ENCODE measurements around the gene SOX6.

Gene SOX6

DNA sequence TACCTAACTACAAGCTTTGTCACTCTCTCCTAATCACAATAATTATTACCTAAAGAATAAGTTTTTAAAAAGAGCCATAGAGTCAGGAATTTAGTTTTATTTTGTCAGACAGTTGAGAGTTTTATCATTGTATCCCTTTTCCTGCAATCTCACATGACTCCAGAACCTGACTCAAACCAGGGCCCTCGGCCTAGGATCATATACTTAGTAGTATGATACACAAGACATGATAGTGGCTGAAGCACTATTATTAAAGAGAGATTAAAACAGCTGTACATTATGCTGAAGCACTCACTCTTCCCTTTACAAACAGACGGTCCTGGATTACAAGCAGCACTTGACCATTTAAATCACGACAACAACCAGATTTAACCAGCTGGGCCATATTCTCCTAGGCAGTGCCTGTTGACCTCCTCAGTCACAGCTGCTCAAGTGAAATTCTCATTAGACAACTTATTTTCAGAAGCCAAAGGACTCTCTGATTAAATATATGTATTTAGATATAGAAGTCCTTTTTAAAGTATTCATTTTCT lies 44.0 kb downstream of the SOX6 start:
- no peak for DNase-seq

DNA sequence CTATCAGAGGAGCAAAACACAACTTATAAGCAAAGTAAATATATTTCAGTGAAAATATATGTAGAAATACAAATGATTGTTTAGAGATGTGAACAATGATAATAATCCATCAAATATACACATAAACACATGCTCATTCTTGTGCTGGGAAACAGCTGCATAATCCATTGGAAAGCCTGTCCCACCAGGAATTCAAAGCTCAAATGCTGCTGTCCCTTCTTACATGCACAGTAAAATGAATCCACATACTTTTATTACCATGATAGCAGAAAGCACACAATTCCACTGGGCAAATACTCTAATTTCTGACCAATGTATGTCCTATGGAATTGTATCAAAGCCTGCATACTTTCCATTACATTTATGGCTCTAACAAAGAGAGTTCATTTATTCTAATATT lies 44.5 kb downstream of the SOX6 start:
- no peak for DNase-seq

DNA sequence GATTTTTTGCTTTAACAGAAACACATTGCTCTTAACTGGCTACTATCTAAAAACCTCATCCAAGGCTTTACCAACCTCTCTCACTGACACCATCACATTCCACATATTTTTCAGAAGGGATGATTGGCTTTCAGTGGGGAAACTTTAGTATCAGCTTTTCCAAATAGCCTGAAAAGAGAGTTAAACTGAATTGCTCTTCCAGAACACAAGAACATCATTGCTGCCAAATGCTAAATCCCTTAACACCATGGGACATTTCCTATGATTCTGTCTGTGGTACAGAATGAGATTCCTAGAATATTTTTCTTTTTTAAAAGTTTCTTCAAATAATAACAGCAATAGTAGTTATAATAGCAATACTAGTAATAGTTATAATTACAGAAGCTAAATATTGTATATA lies 45.4 kb downstream of the SOX6 start:
- DNase-seq: no peak

DNA sequence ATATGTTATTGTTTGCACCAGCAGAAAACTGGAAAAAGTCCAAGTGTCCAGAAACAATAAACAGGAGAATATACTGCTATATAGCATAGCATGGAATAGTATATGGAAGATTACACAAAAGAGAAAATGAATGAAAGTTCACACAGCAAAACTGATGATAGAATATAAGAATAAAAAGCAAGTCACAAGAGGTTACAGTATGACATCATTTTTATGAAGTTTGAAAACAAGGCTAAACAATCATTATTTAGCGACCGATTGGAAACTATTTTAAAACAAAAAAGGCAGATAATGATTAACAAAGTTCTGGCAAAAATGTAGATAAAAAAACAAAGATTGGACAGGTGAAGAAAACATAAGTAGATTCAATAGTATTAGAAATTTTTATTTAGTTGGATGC lies 47.1 kb downstream of the SOX6 start:
- no peak for DNase-seq

DNA sequence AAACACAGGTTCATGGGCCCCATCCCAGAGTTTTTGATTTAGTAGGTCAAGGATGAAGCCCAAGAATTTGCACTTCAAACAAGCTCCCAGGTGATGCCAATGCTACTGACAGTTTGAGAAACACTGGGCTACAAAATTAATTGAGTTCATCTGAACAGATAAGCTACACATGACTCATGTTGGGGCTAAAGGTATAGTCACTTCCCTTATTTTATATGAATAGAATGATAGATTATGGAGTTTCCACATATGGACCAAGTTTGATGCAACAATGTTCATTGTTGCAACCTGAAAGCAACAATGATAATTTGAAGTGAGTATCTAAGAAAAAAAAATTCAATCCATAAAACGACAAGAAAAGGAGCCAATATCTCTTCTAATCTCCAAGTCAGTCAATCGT lies 54.9 kb downstream of the SOX6 start:
- DNase-seq: no peak

DNA sequence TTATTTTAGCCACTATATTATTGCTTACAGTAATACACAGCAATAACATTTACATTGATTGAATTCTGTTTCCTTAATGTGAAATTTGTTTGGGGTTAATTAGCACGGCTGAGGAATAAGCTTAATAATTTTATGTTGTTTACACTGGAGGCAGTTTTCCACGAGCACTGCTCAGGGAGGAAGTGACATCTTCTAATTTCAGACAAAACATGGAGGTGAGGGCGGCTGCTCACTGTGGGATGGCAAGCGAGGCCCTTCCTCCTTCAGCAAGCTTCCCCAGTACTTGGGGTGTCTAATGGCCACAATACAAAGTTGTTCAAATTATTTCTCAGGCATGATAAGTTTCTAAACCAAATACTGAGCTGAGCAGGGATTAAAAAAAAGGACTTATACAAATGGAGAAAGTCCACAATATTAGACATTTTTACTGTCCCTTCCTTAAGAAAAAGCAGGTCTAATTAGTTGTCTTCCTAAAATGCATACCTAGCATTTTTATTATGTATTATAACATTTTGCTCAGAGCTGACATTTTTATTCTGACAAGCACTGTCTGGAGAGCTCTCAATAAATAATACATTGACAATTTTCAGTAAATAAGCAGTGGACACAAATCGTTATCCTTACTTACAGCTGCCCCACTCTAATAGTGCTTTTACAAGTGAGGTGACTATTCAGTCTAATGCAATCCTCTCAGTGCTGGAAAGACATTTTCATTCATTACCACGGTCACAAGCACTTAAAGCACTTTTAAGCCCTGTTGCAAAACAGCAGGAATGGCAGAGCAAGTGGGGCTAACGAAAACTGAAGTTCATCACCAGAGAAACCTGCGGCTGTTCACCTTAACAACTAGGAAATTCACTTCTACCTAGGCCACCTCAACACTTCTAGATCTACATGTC lies 56.2 kb downstream of the SOX6 start:
- DNase-seq: no peak

DNA sequence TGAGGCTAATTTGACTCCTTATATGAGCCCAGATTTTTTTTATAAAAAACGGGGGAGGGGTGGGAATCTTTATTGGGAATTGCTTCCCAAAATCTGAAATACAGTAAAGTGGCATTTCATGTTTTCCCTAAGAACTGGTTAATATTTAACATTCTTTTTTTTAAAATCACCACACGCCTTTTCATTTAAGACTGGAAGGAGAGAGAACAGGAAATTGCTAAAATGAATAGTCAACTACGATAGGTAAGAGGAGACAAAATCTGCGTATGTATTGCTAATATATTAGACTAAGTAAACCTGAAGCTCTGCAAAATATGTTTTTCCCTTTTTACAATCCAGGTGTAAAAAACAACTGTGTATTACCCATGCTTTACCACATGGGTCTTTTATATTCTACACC lies 57.0 kb downstream of the SOX6 start:
- no peak for DNase-seq

DNA sequence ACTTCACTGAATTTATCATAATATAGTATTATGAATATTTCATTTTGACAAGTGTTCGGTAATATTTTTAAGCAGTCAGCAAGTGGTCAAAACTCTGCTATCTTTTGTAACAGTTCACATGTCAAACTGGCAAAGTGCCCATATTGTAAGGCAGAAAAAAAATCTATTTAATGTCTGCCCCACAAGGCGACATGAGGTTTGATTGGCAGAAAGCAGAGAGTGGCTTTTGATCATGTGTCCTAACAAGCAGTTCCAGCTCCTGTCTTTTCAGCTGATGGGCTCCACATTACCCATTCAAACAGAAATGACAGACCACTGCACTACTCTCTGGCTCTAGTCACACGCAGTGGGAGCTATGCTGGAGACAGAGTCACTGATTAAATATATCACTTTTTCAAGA lies 59.0 kb downstream of the SOX6 start:
- no peak for DNase-seq

DNA sequence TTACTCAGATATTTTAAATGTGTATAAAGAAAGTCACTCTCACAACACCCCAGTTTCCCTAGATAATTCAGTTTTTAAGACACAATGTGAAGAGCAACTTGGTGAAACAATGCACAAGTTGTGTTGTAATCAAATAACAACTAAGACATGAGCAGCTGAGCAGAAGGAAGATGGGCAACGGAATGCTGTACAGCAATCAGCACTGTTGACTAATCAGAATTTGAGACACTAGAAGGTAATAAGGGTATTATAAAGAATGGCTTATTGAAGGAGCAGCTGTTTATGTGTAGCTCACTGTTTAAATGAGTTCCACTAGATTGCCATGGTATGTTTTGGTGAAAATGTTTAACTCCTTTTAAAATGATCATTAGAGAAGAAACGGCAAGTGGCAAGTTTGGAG lies 60.1 kb downstream of the SOX6 start:
- DNase-seq: no peak

DNA sequence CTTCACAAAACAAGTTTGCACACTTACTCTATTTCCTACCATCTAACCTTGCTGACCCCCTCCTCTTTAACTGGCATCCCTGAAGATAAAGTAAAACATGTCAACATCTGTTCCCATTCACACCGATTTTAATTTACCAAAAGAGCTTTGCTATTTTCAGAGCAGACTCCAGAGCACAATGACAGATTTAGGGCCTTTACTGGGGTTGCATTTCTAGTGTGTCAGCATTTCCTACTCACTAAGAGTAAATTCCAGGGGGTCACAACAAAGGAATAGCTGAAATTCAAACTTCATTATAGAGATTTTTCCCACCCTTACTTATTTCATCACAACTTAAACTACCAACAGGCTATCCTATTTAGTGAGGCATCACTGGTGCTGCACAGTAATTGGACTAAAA lies 60.8 kb downstream of the SOX6 start:
- DNase-seq: no peak

DNA sequence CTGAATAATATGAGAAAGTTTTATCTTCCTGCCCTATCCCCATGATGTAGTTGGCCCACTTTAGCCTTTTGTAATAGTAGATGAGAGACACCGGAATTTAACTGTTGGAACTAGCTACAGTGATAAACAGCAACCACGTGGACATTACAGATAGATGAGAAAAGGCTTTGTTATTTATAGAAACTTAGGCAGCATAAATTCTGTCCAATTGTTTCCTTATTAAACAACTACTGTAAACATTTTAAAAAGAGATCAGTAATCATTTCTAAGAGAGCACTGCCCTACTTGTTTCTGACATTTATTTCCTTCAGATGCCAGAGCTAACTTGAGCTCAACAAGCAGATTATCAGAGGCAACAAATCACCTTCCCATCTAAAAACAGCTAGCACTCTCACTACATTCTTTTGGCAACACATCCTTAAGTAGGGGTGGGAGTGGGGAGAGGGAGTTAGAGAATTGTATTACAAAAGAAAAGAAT lies 63.1 kb downstream of the SOX6 start:
- DNase-seq: no peak

DNA sequence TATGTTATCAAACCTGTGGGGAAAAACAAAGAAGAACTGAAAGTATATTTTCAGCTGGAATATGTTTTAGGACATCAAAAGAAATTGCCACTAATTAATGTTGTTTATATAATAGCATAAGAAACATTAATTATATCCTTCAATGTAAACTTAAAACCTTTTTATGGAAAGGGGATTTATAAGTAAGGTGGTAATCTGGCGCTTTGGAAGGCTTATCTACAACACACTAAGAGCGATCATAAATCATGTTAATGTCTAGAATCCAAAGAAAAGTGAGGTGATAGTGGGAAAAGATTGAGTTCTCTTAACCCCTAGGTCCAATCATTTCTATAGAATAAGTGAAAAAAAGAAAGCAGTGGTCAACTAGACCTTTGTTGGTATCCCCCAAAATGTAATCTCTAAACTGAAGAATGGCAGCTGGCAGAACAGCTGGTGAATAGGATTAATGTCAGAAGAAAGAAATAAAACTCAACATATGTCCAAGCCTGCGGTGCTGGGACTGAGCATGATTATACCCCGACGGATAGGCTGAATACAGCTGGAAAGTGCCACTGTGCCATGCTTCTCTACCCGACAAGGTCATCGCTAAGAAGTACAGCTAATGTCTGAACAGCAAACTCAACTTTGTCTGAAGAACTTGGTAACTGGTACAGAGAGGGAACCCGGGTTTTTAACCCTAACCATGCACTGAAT lies 64.0 kb downstream of the SOX6 start:
- no peak for DNase-seq

DNA sequence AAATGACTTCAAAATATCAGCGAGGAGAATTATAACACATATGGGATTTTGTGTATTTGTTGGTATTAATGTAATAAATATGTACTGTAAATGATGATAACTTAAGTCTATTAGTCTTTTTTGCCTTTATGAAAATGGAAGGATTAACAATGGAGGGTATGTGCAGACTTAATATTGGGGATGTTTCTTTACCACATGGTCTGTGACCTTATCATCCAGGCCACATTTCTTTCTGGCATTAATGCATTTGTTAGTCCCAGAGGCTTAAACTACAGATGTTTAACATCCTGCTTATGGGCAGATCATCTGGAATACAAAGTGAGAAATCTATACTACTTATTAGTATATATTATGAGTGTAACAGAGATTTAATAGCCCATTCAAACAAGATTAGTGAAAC lies 64.6 kb downstream of the SOX6 start:
- no peak for DNase-seq

DNA sequence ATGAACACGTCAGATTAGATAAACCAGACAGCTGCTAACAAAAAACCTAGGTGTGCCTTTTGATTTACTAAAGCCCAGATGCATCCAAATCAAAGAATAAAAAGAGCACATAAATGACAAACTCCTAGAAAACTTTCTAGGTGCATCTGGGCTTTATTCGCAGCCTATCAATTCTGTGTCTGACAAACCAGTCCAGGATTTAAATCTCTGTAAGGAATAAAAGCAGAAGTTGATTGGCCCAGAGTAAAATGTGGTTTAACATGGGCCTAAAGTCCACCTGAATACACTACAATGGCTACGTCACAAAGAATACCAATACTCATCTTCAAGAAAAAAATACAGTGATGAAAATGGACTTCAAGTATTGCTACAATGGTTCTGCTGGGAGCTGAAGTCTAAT lies 66.8 kb downstream of the SOX6 start:
- DNase-seq: no peak

DNA sequence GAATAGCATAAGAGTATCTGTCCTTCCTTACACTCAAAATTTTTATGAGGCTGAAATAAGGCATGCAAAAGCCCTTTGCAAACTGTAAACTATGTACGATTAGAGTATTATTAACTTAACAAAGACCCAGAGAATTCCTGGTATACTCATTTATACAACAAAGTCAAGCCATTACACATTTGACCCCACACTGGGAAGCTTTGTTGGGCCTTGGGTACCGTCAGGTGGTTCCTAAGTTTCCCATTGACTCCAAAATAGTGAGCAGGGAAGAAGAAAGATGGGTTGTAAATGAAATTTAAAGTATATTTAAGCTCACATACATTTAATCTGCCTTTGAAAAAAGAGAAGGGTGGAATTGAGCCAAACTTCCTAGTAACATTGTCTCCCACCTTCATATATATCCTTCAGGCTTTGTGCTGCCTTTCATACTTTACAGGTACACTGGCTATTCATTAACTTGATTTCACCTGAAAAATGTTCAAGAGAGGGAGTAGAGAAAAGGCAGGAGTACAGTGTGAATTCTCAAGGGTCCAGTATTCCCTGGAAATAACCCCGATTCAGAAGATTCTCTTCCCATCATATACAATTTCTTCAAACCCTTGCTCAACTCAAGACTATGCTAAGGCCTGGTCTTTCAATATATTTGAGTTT lies 68.6 kb downstream of the SOX6 start:
- no peak for DNase-seq

DNA sequence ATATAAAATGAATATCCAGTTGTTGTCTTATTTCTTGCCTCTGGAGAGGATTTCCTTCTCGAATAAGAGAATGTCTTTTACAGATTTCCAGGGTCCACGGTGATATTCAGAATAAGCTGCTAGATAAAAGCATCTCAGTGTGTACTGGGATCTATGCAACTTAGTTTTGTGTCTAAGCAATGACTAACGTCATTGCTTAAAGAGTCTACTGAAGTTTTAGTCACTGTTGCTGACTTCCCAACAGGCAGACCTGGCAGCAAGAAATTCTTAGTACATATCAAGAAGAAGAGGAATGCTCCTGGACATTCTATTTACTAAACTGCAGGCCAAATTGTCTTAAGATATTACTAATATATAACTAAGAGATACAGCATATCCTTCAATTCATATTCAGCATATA lies 70.3 kb downstream of the SOX6 start:
- no peak for DNase-seq

DNA sequence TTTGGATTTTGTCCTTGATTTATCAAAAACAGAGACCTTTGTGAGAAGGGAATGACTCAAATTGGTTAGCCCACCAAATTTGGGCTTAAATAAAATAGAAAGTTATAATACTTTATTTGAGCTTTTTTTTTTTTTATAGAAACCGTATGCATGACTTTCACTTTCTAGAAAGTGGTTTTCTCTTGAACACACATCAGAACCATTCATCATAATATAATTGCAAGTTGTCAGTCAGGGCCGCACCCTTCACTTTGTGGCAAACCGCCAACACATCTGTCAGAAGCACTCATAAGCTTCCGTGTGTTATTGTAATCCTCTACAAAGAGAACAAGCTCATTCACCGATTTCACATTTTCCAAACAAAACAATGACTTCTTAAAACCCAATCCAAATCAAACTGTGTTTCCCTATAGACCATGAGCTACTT lies 76.1 kb downstream of the SOX6 start:
- no peak for DNase-seq

DNA sequence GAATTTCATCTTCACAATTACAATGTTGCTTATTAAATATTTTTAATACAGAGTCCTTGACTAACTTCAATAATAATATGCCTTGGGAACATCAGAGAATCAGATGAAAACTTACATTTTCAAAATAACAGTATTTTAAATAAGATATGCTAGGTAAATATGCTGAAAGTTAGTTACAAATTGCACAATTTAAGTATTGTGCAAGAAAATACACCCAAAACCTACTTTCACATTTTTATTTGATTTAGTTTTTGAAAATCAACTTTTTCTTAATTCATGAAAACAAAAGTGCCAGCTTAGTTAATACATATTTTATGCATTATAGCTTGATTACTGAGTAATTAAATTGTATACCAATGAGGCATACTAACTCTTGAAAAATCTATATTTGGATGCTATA lies 76.8 kb downstream of the SOX6 start:
- no peak for DNase-seq

DNA sequence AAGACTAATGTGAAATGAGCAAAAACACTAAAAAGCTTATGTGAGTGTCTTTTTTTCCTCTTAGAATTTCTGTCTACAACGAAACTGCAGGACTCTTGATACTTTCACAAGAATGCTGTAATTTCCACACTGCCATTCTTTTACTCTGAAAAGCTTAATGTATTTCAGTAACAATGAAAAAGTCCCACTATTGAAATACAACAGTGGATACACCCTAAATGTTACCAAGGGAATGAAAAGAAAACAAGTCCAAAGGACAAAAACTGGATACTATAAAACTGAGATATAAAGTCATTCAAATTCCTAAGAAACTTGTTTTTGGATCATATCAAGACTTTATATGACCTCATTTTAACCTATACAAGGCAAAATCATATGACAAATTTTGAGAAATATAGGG lies 77.4 kb downstream of the SOX6 start:
- DNase-seq: no peak

DNA sequence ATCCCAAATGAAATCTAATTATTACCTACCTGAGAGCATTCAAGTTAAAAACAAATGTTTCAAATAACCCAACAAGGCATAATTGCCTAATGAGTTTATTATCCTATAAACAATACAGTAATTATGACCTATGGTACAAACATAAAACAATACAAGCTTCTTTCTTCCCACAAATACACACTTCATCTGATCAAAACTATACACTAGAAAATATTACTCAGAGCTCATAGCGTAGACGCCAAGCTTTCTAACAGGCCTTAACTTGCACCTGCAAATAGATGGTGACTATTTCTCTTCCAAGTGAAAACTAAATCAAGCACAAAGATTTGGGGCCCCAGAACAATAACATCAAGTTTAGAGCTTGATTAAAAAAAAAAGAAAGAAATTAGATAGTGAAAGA lies 78.1 kb downstream of the SOX6 start:
- DNase-seq: no peak

DNA sequence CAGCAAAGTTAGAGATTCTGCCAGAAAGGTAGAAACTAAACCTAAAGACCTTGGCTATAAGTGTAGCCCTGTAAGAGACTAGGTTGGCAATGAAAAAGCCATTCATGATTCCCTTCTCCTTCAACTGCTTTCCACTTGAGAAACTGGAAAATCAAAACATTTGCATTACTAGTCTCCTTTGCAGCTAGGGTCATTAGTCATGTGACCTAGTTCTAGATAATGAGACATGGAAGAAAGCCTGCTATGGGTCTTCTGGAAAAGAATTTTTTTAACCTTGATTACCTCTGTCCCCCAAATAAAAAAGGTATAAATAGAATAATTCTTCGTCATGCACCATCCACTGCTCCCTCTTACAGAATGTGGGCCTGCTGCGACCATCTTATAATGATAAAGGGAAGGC lies 80.1 kb downstream of the SOX6 start:
- no peak for DNase-seq

DNA sequence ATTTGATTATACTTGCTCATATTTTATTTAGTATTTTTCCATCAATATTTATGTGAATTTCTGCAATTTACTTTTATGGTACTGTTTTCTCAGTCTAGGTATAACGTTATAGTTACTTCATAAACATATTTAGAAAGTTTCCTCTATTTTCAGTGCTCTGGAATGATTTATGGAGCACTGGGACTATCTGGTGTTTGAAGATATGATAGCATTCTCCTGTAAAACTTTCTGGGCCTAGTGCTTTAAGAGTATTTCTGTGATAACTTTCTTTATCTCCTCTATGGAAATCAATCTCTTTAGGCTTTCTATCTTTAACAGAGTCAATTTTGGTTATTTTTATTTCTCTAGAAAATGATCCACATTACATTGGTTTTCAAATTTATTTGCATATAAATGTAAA lies 85.1 kb downstream of the SOX6 start:
- no peak for DNase-seq

DNA sequence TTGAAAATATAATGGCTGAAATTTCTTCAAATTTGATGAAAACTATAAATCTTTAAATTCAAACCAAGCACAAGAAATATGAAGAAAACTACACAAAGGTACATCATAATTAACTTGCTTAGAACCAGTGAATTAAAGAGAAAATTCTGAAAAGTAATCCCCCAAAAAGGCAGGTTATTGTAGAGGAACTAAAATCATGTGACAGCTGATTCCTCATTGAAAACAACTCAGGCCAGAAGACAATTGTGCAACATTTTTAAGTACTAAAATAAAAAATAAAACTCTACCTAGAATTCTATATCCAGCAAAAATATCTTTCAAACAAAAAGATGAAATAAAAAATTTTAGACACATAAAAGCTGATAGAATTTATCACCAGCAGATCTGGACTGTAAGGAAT lies 90.3 kb downstream of the SOX6 start:
- DNase-seq: no peak

DNA sequence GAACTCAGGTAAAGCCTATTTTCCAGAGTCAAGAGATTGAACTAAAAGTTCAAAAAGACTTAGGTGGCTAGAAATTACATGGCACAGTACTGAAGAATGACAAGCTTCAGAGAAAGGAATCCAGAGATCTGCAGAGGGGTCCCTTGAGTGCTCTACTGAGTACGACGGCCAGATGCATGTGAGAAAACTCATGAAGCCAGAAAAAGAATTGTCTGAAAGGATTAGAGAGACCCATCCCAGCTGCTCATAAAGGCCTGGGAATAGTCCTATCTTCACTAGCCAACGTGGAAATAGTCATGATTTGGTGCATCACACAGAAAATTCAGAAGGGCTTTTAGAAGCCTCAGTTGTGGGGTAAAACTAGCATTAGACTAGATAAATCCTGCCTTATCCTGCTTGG lies 91.3 kb downstream of the SOX6 start:
- DNase-seq: no peak

Measured in T1000 (cell line).